Measurements from ENCODE around the gene CCDC24. TPM values are rescaled to one million over a fixed set of nuclear protein-coding genes. Genes with fewer than 3 reads are reported as not detected.

CCDC24 gene
- total RNA-seq (1 to 10 TPM in 4 of 5 experiments, under 1 TPM in 1; 0.40 to 2.9 (median 1.6) TPM), polyA plus RNA-seq (under 1 TPM in 1 of 2 donors, not detected in 1; 0.41 TPM), total RNA-seq (not detected)

DNA sequence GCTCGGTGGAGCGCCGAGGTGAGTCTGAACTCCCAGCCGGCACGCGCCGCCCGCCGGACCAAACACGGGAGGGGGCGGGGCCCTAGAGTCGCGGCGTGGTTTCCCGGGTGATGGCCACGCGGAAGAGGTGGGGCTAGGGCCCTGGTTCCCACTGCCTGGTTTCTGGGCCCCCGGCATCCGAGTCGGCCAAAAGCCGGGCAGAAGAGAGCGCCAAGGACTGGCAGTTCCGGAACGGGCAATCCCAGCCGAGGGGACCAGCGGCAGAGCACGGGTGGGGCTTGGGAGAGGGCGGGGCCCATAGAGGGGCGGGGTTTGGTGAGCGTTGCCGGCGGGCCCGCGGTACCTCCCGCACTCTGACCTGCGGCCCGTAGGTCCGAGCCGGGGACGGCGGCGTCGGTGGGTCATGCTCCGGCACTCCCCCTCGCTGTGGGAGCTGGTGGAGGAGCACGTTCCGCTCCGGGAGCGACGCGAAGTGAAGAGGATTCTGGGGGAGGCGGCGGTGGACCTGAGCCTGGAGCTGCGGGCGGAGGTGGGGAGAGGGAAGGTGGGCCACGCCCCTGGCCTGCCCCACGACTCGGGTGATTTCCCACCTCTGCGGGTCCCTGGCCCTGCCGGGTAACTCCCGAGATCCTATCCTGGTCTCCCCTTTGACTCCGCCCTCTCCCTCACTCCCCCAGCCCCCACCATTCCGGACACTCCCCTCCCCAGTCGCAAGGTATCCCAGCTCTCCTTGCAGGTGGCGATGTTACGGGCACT is at the start of gene CCDC24:
Gene CCDC24, plus strand, starts transcription at position 124 of the 756 bp plus-strand sequence. Its CDS starts 280 bp downstream, at position 404.
- intact Hi-C loops (cut with micrococcal nuclease): loop anchor here (1.0 to 2.0 kb wide), 5 partner anchors 17 to 45 kb away; partner anchors contain the start of genes ATP6V0B (in 2 of the 2) and IPO13 (in 2 of the 2)
- peaks cover 0 to 11% of the 10 kb centered on the region in 2 donors for H3K4me1 ChIP-seq (ENCODE audit: control insufficient read depth in 2 of 2, insufficient read depth in 2 of 2, low read length in 2 of 2)
- Mint-ChIP-seq H3K4me3 (peak within 1 kb of the TSS; percentile 83 to 95 (median 92)), H3K27me3 (no peaks in the 10 kb centered on the region), H3K27ac (peak within 1 kb of the TSS in 8 of 9 donors; percentile 43 to 91 (median 73)), H3K9me3 (no peaks in the 10 kb centered on the region), H3K4me1 (peaks cover 0 to 17% (median 9%) of the 10 kb centered on the region in 7 donors), H3K36me3 (no peaks in the 10 kb centered on the region)
- H3K36me3 ChIP-seq (ENCODE audit: control insufficient read depth in 2 of 3, insufficient read depth in 3 of 3, low read length in 3 of 3): no peaks in the 10 kb centered on the region
- POLR2A ChIA-PET: interaction anchor here (1.3 kb wide), 1 partner anchor 17 kb away, joined by 5 read pairs; the partner anchor contains the start of gene ATP6V0B
- peak within 1 kb of the TSS; percentile 72 for H3K27ac ChIP-seq (ENCODE audit: low read depth, low read length)
- H3K4me3 ChIP-seq (ENCODE audit: low read length): peak within 1 kb of the TSS; percentile 79
- CTCF ChIA-PET: no interaction called here
- no peaks in the 10 kb centered on the region for H3K27me3 ChIP-seq (ENCODE audit: control insufficient read depth in 2 of 2, insufficient read depth in 2 of 2, low read length in 2 of 2)
- H3K9me3 ChIP-seq (ENCODE audit: control insufficient read depth in 2 of 3, low read length in 3 of 3): no peaks in the 10 kb centered on the region
- peak; percentile 38 to 81 (median 58) for DNase-seq
- peak; percentile 91 for ATAC-seq

DNA sequence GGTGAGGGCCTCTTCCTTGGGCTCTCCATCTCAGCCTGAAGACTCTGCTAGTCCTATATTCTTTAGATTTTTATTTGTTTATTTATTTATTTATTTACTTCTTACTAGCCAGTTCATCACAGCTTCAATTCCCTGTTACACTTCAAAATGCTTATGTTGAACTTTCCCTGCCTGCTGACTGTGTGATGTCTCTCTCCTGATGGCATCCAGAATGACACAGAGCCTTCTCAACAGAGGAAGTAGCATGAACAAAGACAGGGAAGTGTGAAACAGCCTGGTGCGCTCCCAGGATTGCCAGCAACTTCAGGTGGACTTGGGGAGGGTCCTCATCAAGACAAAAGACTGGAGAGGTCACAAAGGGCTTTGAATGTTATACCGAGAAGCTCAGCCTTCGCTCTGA is 49.0 kb upstream of the CCDC24 start:
- Mint-ChIP-seq H3K27ac (no peak overlapping the region), H3K4me3 (no peak overlapping the region), H3K27me3 (no peaks in the 10 kb centered on the region), H3K4me1 (peaks cover 23 to 33% (median 28%) of the 10 kb centered on the region in 7 donors), H3K36me3 (peaks cover 0 to 12% (median 5%) of the 10 kb centered on the region in 5 donors), H3K9me3 (no peaks in the 10 kb centered on the region)
- ChIA-PET CTCF (interaction anchor here (1.0 to 2.5 kb wide), 2 partner anchors 7 to 12 kb away, joined by 3 to 10 read pairs; no protein-coding TSS in a partner anchor), POLR2A (interaction anchor here (1.4 kb wide), 1 partner anchor 30 kb away, joined by 3 read pairs; no protein-coding TSS in a partner anchor)
- H3K4me3 ChIP-seq (ENCODE audit: low read length): no peak overlapping the region
- H3K36me3 ChIP-seq (ENCODE audit: control insufficient read depth in 2 of 3, insufficient read depth in 3 of 3, low read length in 3 of 3): peaks cover 0 to 4% (median 0%) of the 10 kb centered on the region in 3 experiments
- ATAC-seq (no peak), DNase-seq (no peak)
- H3K9me3 ChIP-seq (ENCODE audit: control insufficient read depth in 2 of 3, low read length in 3 of 3): no peaks in the 10 kb centered on the region
- no peaks in the 10 kb centered on the region for H3K27me3 ChIP-seq (ENCODE audit: control insufficient read depth in 2 of 2, insufficient read depth in 2 of 2, low read length in 2 of 2)
- H3K27ac ChIP-seq (ENCODE audit: low read depth, low read length): no peak overlapping the region
- intact Hi-C loops (cut with micrococcal nuclease): loop anchor here in 1 of 2 donors (10.0 kb wide), 3 partner anchors 692 to 1258 kb away; partner anchors contain the start of genes CFAP57, EBNA1BP2 and YBX1
- H3K4me1 ChIP-seq (ENCODE audit: control insufficient read depth in 2 of 2, insufficient read depth in 2 of 2, low read length in 2 of 2): peaks cover 10 to 11% of the 10 kb centered on the region in 2 donors

DNA sequence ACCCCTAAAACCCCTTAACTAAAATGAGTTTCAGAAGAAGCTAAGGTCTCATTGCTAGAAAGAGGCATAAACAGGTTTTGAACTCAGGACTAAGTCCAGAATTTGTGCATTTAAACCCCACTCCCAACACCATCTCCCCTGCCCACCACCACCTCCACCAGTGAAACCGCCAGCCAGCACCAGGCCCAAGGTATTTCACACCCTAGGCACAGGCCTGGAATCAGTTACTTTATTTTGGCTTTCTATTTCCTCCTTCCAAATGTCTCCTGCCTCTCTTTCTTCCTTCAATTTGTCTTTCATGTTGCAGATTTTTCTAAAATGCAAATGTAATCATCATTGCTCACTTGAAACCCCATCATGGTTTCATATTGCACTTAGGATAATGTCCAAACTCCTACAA is 46.5 kb upstream of the CCDC24 start:
- Histone ChIP-seq H3K27ac (ENCODE audit: low read depth, low read length) (no peak overlapping the region), H3K27me3 (ENCODE audit: control insufficient read depth in 2 of 2, insufficient read depth in 2 of 2, low read length in 2 of 2) (no peaks in the 10 kb centered on the region), H3K4me3 (ENCODE audit: low read length) (no peak overlapping the region), H3K36me3 (ENCODE audit: control insufficient read depth in 2 of 3, insufficient read depth in 3 of 3, low read length in 3 of 3) (peaks cover 0 to 5% (median 0%) of the 10 kb centered on the region in 3 experiments), H3K4me1 (ENCODE audit: control insufficient read depth in 2 of 2, insufficient read depth in 2 of 2, low read length in 2 of 2) (peaks cover 17% of the 10 kb centered on the region in 2 donors), H3K9me3 (ENCODE audit: control insufficient read depth in 2 of 3, low read length in 3 of 3) (no peaks in the 10 kb centered on the region)
- POLR2A ChIA-PET: no interaction called here
- peaks cover 33 to 53% (median 43%) of the 10 kb centered on the region in 7 donors for H3K4me1 Mint-ChIP-seq
- peak overlapping the region in 1 of 9 donors; percentile 29 for H3K27ac Mint-ChIP-seq
- H3K9me3 Mint-ChIP-seq: no peaks in the 10 kb centered on the region
- CTCF ChIA-PET: interaction anchor here (2.5 kb wide), 1 partner anchor 10 kb away, joined by 10 read pairs; no protein-coding TSS in a partner anchor
- DNase-seq (no peak), ATAC-seq (no peak)
- intact Hi-C loops (cut with micrococcal nuclease): loop anchor here (5.0 to 10.0 kb wide), 6 partner anchors 183 to 1260 kb away; partner anchors contain the start of genes CFAP57 (in 1 of the 2), EBNA1BP2 (in 1 of the 2), SLC2A1 (in 1 of the 2) and YBX1 (in 1 of the 2)
- peak overlapping the region in 6 of 10 donors; percentile 29 to 93 (median 57) for H3K4me3 Mint-ChIP-seq
- peaks cover 0 to 8% (median 4%) of the 10 kb centered on the region in 5 donors for H3K36me3 Mint-ChIP-seq
- no peaks in the 10 kb centered on the region for H3K27me3 Mint-ChIP-seq

DNA sequence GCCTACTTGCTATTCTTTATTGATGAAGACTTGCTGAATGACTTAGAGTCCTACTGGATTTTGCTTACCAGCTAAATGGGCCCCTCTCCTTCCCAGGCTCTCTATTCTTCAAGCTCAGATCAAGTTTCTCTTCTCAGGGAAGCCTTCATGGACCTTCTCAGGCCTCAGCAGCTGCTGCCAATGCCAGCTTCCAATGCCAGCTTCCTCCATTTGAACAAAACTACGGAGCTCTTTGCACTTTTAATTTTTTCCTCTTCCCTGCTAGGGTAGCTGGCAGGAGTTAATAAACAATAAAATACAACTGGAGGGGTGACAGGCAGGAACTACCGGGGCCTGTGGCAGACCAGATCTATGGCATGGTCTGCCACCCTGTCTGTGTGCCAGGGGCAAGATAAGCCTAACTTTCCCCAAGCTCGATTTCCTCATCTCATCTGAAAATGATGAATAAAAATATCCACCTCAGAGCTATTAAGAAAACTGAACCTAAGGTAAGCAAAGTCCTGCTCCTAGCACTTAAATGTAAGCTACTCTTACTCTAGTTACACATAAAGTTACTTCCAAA is 45.6 kb upstream of the CCDC24 start:
- no peaks in the 10 kb centered on the region for H3K9me3 ChIP-seq (ENCODE audit: control insufficient read depth in 2 of 3, low read length in 3 of 3)
- no peaks in the 10 kb centered on the region for H3K27me3 ChIP-seq (ENCODE audit: control insufficient read depth in 2 of 2, insufficient read depth in 2 of 2, low read length in 2 of 2)
- H3K27ac ChIP-seq (ENCODE audit: low read depth, low read length): peak overlapping the region; percentile 97
- H3K4me3 Mint-ChIP-seq: peak overlapping the region; percentile 87 to 96 (median 90)
- no peak for DNase-seq
- no peaks in the 10 kb centered on the region for H3K27me3 Mint-ChIP-seq
- POLR2A ChIA-PET: interaction anchor here (0.8 to 3.2 kb wide), 3 partner anchors 11 to 29 kb away, joined by 5 to 23 read pairs (median 9); partner anchors contain the start of genes ATP6V0B and DPH2
- CTCF ChIA-PET: interaction anchor here (0.8 to 2.8 kb wide), 4 partner anchors 11 to 295 kb away, joined by 3 to 17 read pairs (median 4); partner anchors contain the start of genes ARTN, ATP6V0B and KDM4A
- ATAC-seq: no peak
- peaks cover 6 to 12% (median 11%) of the 10 kb centered on the region in 5 donors for H3K36me3 Mint-ChIP-seq
- H3K27ac Mint-ChIP-seq: peak overlapping the region; percentile 84 to 98 (median 94)
- H3K9me3 Mint-ChIP-seq: no peaks in the 10 kb centered on the region
- H3K4me3 ChIP-seq (ENCODE audit: low read length): peak overlapping the region; percentile 86
- peaks cover 0 to 8% (median 0%) of the 10 kb centered on the region in 3 experiments for H3K36me3 ChIP-seq (ENCODE audit: control insufficient read depth in 2 of 3, insufficient read depth in 3 of 3, low read length in 3 of 3)
- peaks cover 37 to 61% (median 50%) of the 10 kb centered on the region in 7 donors for H3K4me1 Mint-ChIP-seq
- H3K4me1 ChIP-seq (ENCODE audit: control insufficient read depth in 2 of 2, insufficient read depth in 2 of 2, low read length in 2 of 2): peaks cover 17% of the 10 kb centered on the region in 2 donors
- intact Hi-C loops (cut with micrococcal nuclease): loop anchor here (1.0 to 10.0 kb wide), 15 partner anchors 24 to 1261 kb away; partner anchors contain the start of genes ATP6V0B (in 2 of the 2), CCDC24 (in 2 of the 2), CFAP57 (in 2 of the 2) and EBNA1BP2 (in 2 of the 2)

DNA sequence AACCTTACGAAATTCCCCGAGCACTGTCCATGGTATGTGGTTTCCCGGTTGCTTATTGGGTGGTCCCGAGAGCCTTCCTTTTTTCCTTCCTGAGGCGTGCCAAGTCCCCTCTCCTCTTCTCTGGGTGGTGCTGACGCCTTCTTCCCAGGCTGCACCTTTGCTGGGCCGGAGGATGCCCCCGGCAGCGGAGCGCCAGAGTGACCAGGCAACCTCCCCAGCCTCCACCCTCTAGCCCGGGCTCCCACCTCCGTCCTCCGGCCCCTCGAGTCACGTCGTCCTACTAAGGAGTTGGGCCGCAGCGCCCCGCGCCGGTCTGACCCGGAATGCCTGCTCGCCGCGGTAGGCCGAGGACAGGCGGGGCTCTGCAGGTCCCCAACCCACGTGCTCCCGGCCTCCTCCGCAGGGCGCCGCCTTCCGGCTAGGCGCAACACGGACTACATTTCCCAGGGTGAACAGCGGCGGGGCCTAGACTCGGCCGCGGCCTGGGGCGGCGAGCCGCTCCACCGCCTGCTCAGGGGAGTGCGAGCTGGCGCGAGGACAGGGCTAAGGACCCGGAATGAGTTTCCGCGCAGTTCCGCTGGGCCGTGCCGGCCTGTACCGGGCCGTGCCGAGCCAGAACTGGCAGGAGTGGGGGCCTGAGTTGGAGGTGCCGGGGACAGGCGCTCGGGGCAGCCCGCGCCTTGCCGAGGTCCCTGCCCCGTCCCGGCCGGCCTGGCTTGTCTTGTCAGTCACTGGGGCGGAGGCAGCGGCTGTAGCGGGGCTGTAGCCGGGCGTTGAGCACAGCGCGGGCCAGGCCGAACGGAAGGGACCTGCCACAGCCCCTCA is 45.0 kb upstream of the CCDC24 start, which contains the start of gene IPO13:
Gene IPO13, plus strand, starts transcription at position 715 of the 825 bp plus-strand sequence. CDS start 651 bp downstream, outside the sequence.
- no peaks in the 10 kb centered on the region for H3K9me3 Mint-ChIP-seq
- peak within 1 kb of the TSS; percentile 84 to 98 (median 94) for H3K27ac Mint-ChIP-seq
- H3K27me3 Mint-ChIP-seq: no peaks in the 10 kb centered on the region
- peak within 1 kb of the TSS; percentile 87 to 96 (median 90) for H3K4me3 Mint-ChIP-seq
- ChIA-PET POLR2A (interaction anchor here (0.8 to 3.2 kb wide), 4 partner anchors 8 to 28 kb away, joined by 3 to 23 read pairs (median 7); partner anchors contain the start of genes ATP6V0B and DPH2), CTCF (interaction anchor here (0.8 to 2.8 kb wide), 4 partner anchors 12 to 296 kb away, joined by 3 to 17 read pairs (median 4); partner anchors contain the start of genes ARTN, ATP6V0B and KDM4A)
- intact Hi-C loops (cut with micrococcal nuclease): loop anchor here (1.0 to 10.0 kb wide), 15 partner anchors 23 to 1262 kb away; partner anchors contain the start of genes ATP6V0B (in 2 of the 2), CCDC24 (in 2 of the 2), CFAP57 (in 2 of the 2) and EBNA1BP2 (in 2 of the 2)
- ATAC-seq (peak; percentile 98), DNase-seq (peak; percentile 92 to 99 (median 96))
- Histone ChIP-seq H3K4me1 (ENCODE audit: control insufficient read depth in 2 of 2, insufficient read depth in 2 of 2, low read length in 2 of 2) (peaks cover 17% of the 10 kb centered on the region in 2 donors), H3K36me3 (ENCODE audit: control insufficient read depth in 2 of 3, insufficient read depth in 3 of 3, low read length in 3 of 3) (peaks cover 0 to 8% (median 0%) of the 10 kb centered on the region in 3 experiments), H3K27me3 (ENCODE audit: control insufficient read depth in 2 of 2, insufficient read depth in 2 of 2, low read length in 2 of 2) (no peaks in the 10 kb centered on the region), H3K27ac (ENCODE audit: low read depth, low read length) (peak within 1 kb of the TSS; percentile 97), H3K9me3 (ENCODE audit: control insufficient read depth in 2 of 3, low read length in 3 of 3) (no peaks in the 10 kb centered on the region), H3K4me3 (ENCODE audit: low read length) (peak within 1 kb of the TSS; percentile 86)
- H3K36me3 Mint-ChIP-seq: peaks cover 7 to 14% (median 11%) of the 10 kb centered on the region in 5 donors
- peaks cover 37 to 68% (median 56%) of the 10 kb centered on the region in 7 donors for H3K4me1 Mint-ChIP-seq

Measured in naive thymus-derived CD4-positive, alpha-beta T cell (primary cell).